ENCODE measurements around the gene CCBE1.

CCBE1 gene

GRCh38 chr18:59729781-59730180, 32.6 kb upstream of the CCBE1 start:
- H3K36me3 ChIP-seq (ENCODE audit: control insufficient read depth, insufficient read depth, low read length), result no peaks in the 10 kb centered on the region
- H3K9ac ChIP-seq (ENCODE audit: low read depth, low read length), result no peak overlapping the region
- no peaks in the 10 kb centered on the region for H3K27me3 ChIP-seq (ENCODE audit: control insufficient read depth, insufficient read depth, low read length)
- no peaks in the 10 kb centered on the region for H3K4me1 ChIP-seq (ENCODE audit: control insufficient read depth, insufficient read depth, low read length)
- H3K9me3 ChIP-seq (ENCODE audit: control insufficient read depth, insufficient read depth, low read length), result no peaks in the 10 kb centered on the region
- no peak overlapping the region for H3K4me3 ChIP-seq (ENCODE audit: low read depth, low read length)
- no peak overlapping the region for H3K27ac ChIP-seq (ENCODE audit: low read depth, low read length)

DNA sequence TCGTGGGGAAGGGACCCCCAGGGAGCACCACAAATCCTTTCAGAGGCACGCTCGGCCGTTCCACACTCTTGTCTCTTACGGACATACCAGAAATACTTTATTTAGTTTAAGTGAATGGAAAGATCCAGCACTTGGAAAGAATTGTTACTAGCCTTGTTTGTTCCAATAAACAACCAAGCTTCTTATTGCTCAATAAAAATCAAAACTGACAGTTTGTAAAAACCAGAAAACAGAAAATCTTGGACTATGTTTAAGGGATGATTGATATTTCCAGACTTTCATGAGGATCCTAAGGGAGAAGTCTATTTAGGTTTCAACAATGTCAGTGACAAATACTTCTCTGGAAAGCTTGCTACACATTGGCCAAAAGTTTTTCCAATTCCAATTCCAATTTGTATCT, 31.6 kb upstream of the CCBE1 start:
- no peaks in the 10 kb centered on the region for H3K9me3 ChIP-seq (ENCODE audit: control insufficient read depth, insufficient read depth, low read length)
- no peak overlapping the region for H3K27ac ChIP-seq (ENCODE audit: low read depth, low read length)
- no peaks in the 10 kb centered on the region for H3K4me1 ChIP-seq (ENCODE audit: control insufficient read depth, insufficient read depth, low read length)
- no peak overlapping the region for H3K4me3 ChIP-seq (ENCODE audit: low read depth, low read length)
- no peaks in the 10 kb centered on the region for H3K36me3 ChIP-seq (ENCODE audit: control insufficient read depth, insufficient read depth, low read length)
- no peak overlapping the region for H3K9ac ChIP-seq (ENCODE audit: low read depth, low read length)
- no peaks in the 10 kb centered on the region for H3K27me3 ChIP-seq (ENCODE audit: control insufficient read depth, insufficient read depth, low read length)

GRCh38 chr18:59725142-59725541, 27.9 kb upstream of the CCBE1 start:
- no peak overlapping the region for H3K4me3 ChIP-seq (ENCODE audit: low read depth, low read length)
- no peaks in the 10 kb centered on the region for H3K36me3 ChIP-seq (ENCODE audit: control insufficient read depth, insufficient read depth, low read length)
- H3K27me3 ChIP-seq (ENCODE audit: control insufficient read depth, insufficient read depth, low read length), result no peaks in the 10 kb centered on the region
- no peak overlapping the region for H3K9ac ChIP-seq (ENCODE audit: low read depth, low read length)
- no peaks in the 10 kb centered on the region for H3K9me3 ChIP-seq (ENCODE audit: control insufficient read depth, insufficient read depth, low read length)
- no peak overlapping the region for H3K27ac ChIP-seq (ENCODE audit: low read depth, low read length)
- no peaks in the 10 kb centered on the region for H3K4me1 ChIP-seq (ENCODE audit: control insufficient read depth, insufficient read depth, low read length)

- no peaks in the 10 kb centered on the region for H3K4me1 ChIP-seq (ENCODE audit: control insufficient read depth, insufficient read depth, low read length)
- no peak overlapping the region for H3K27ac ChIP-seq (ENCODE audit: low read depth, low read length)
- H3K4me3 ChIP-seq (ENCODE audit: low read depth, low read length), result no peak overlapping the region
These were observed 26.9 kb upstream of the CCBE1 start for GRCh38 chr18:59724103-59724502.

GRCh38 chr18:59721931-59722330, 24.7 kb upstream of the CCBE1 start:
- Histone ChIP-seq H3K36me3 (ENCODE audit: control insufficient read depth, insufficient read depth, low read length) (no peaks in the 10 kb centered on the region), H3K27me3 (ENCODE audit: control insufficient read depth, insufficient read depth, low read length) (no peaks in the 10 kb centered on the region; the same call in 1 of the 2 replicates), H3K4me3 (ENCODE audit: low read depth, low read length) (no peak overlapping the region), H3K9ac (ENCODE audit: low read depth, low read length) (no peak overlapping the region), H3K9me3 (ENCODE audit: control insufficient read depth, insufficient read depth, low read length) (no peaks in the 10 kb centered on the region), H3K4me1 (ENCODE audit: control insufficient read depth, insufficient read depth, low read length) (no peaks in the 10 kb centered on the region), H3K27ac (ENCODE audit: low read depth, low read length) (no peak overlapping the region)

More at GRCh38 chr18:59724103-59724502, 26.9 kb upstream of the CCBE1 start:
- Histone ChIP-seq H3K9ac (ENCODE audit: low read depth, low read length) (no peak overlapping the region), H3K27me3 (ENCODE audit: control insufficient read depth, insufficient read depth, low read length) (no peaks in the 10 kb centered on the region), H3K9me3 (ENCODE audit: control insufficient read depth, insufficient read depth, low read length) (no peaks in the 10 kb centered on the region), H3K36me3 (ENCODE audit: control insufficient read depth, insufficient read depth, low read length) (no peaks in the 10 kb centered on the region)

DNA sequence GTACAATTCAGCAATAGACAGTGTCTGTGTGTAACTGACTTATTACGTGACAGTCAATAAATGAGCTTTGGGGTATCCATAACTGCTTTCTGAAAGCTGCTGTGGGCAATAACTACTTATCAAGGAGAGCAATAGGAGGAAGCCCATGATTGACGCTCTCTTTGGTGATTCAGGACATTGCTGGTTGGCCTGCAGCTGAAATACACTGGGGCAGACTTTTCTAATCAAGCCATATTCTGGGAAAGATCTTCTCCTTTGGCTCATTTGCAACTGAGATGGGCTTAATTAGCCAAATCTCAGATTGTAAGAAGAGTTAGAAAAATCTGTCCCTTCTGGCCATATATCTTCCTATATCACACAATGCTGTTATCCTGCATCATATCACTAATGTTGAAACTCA, 24.0 kb upstream of the CCBE1 start:
- Histone ChIP-seq H3K36me3 (ENCODE audit: control insufficient read depth, insufficient read depth, low read length) (no peaks in the 10 kb centered on the region), H3K27me3 (ENCODE audit: control insufficient read depth, insufficient read depth, low read length) (no peaks in the 10 kb centered on the region; the same call in 1 of the 2 replicates), H3K9ac (ENCODE audit: low read depth, low read length) (no peak overlapping the region), H3K4me1 (ENCODE audit: control insufficient read depth, insufficient read depth, low read length) (no peaks in the 10 kb centered on the region), H3K27ac (ENCODE audit: low read depth, low read length) (no peak overlapping the region), H3K4me3 (ENCODE audit: low read depth, low read length) (no peak overlapping the region), H3K9me3 (ENCODE audit: control insufficient read depth, insufficient read depth, low read length) (no peaks in the 10 kb centered on the region)

DNA sequence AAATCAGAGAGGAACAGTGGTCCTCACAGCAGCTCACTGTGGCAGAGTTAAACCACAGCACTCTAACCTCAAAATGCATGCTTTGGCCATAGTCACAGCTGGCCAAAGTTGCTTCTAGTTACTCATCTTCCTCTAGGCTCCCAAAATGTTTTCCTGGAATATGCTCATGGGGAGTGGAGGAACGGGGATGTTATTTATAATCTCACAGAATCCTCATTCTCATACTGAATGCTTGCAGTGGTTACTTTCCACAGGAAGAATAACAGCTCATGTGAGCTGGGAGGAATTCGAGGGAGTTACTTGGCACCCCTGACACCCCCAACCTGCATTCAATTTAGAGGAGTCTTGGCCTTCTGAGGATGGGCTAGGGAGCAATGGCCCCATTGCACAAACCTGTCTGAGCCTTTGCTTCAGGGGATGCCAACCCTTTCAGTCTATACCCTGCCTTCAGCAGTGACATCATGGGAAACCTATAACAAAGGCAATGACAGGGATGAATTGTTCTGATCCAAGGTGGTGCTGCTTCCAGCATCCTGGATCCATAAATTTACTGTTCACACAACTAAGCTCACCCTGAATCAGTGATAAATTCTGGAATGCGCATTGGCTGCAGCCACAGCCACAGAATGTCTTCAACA, 22.4 kb upstream of the CCBE1 start:
- Histone ChIP-seq H3K36me3 (ENCODE audit: control insufficient read depth, insufficient read depth, low read length) (no peaks in the 10 kb centered on the region), H3K4me3 (ENCODE audit: low read depth, low read length) (no peak overlapping the region), H3K4me1 (ENCODE audit: control insufficient read depth, insufficient read depth, low read length) (no peaks in the 10 kb centered on the region), H3K9me3 (ENCODE audit: control insufficient read depth, insufficient read depth, low read length) (no peaks in the 10 kb centered on the region), H3K27me3 (ENCODE audit: control insufficient read depth, insufficient read depth, low read length) (no peaks in the 10 kb centered on the region; the same call in 1 of the 2 replicates), H3K9ac (ENCODE audit: low read depth, low read length) (no peak overlapping the region), H3K27ac (ENCODE audit: low read depth, low read length) (no peak overlapping the region)

DNA sequence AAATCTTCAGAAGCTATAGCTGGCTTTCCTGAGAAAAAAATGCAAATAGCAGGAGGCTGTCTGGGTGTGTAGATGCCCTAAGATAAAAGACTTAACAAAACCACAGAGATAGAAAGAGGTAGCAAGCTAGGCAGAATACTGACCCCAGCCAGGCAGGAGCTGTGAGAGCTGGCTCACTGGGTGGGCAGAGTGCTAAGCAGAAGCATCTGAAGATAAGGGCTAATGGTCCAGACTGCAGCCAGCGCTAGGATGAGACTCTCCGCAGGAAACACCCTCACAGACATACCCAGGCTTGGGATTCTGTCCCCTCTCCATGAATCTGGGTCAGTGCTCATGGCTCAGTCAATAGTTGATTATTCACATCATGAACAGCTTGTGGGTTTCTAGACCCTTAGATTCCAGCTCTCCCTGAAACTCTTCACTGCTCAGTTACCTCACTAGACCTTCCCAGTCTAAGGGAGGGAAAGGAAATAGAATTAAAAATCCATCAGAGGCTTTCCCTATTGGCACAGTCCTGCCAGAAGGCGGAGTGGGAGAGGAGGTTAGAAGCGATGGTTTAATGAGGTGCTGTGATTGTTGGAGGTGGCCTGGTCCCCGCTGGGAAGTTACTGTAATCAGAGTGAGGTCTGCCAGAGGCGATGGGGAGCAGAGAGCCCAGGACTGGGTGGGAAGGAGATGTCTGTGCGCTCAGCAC, 21.4 kb upstream of the CCBE1 start:
- Histone ChIP-seq H3K9ac (ENCODE audit: low read depth, low read length) (no peak overlapping the region), H3K4me1 (ENCODE audit: control insufficient read depth, insufficient read depth, low read length) (no peaks in the 10 kb centered on the region), H3K36me3 (ENCODE audit: control insufficient read depth, insufficient read depth, low read length) (no peaks in the 10 kb centered on the region), H3K27ac (ENCODE audit: low read depth, low read length) (no peak overlapping the region), H3K4me3 (ENCODE audit: low read depth, low read length) (no peak overlapping the region), H3K27me3 (ENCODE audit: control insufficient read depth, insufficient read depth, low read length) (no peaks in the 10 kb centered on the region; the same call in 1 of the 2 replicates), H3K9me3 (ENCODE audit: control insufficient read depth, insufficient read depth, low read length) (no peaks in the 10 kb centered on the region)

- Histone ChIP-seq H3K9me3 (ENCODE audit: control insufficient read depth, insufficient read depth, low read length) (no peaks in the 10 kb centered on the region), H3K4me1 (ENCODE audit: control insufficient read depth, insufficient read depth, low read length) (no peaks in the 10 kb centered on the region), H3K4me3 (ENCODE audit: low read depth, low read length) (no peak overlapping the region), H3K9ac (ENCODE audit: low read depth, low read length) (no peak overlapping the region), H3K27ac (ENCODE audit: low read depth, low read length) (no peak overlapping the region), H3K36me3 (ENCODE audit: control insufficient read depth, insufficient read depth, low read length) (no peaks in the 10 kb centered on the region), H3K27me3 (ENCODE audit: control insufficient read depth, insufficient read depth, low read length) (no peaks in the 10 kb centered on the region; the same call in 1 of the 2 replicates)
These were observed 20.9 kb upstream of the CCBE1 start for GRCh38 chr18:59718108-59718463.

- Histone ChIP-seq H3K9me3 (ENCODE audit: control insufficient read depth, insufficient read depth, low read length) (no peaks in the 10 kb centered on the region), H3K9ac (ENCODE audit: low read depth, low read length) (no peak overlapping the region), H3K36me3 (ENCODE audit: control insufficient read depth, insufficient read depth, low read length) (no peaks in the 10 kb centered on the region), H3K27ac (ENCODE audit: low read depth, low read length) (no peak overlapping the region), H3K4me3 (ENCODE audit: low read depth, low read length) (no peak overlapping the region), H3K27me3 (ENCODE audit: control insufficient read depth, insufficient read depth, low read length) (no peaks in the 10 kb centered on the region; the same call in 1 of the 2 replicates), H3K4me1 (ENCODE audit: control insufficient read depth, insufficient read depth, low read length) (no peaks in the 10 kb centered on the region)
These were observed 20.1 kb upstream of the CCBE1 start for GRCh38 chr18:59717291-59717690.

- Histone ChIP-seq H3K9ac (ENCODE audit: low read depth, low read length) (no peak overlapping the region), H3K27me3 (ENCODE audit: control insufficient read depth, insufficient read depth, low read length) (no peaks in the 10 kb centered on the region; the same call in 1 of the 2 replicates), H3K36me3 (ENCODE audit: control insufficient read depth, insufficient read depth, low read length) (no peaks in the 10 kb centered on the region), H3K9me3 (ENCODE audit: control insufficient read depth, insufficient read depth, low read length) (no peaks in the 10 kb centered on the region), H3K27ac (ENCODE audit: low read depth, low read length) (no peak overlapping the region), H3K4me1 (ENCODE audit: control insufficient read depth, insufficient read depth, low read length) (no peaks in the 10 kb centered on the region), H3K4me3 (ENCODE audit: low read depth, low read length) (no peak overlapping the region)
These were observed 18.7 kb upstream of the CCBE1 start for GRCh38 chr18:59715966-59716369.
